ENCODE results near the gene NABP2. TPM values are rescaled to one million over a fixed set of nuclear protein-coding genes. Genes with fewer than 3 reads are reported as not detected.
"Not testable (repeated sequence)": the region's sequence is repeated elsewhere in the genome, so short reads cannot be mapped to it uniquely, and the experiment has no call there.

NABP2 gene
- total RNA-seq, 1 experiment from 2014 or later: 63.3 TPM

DNA sequence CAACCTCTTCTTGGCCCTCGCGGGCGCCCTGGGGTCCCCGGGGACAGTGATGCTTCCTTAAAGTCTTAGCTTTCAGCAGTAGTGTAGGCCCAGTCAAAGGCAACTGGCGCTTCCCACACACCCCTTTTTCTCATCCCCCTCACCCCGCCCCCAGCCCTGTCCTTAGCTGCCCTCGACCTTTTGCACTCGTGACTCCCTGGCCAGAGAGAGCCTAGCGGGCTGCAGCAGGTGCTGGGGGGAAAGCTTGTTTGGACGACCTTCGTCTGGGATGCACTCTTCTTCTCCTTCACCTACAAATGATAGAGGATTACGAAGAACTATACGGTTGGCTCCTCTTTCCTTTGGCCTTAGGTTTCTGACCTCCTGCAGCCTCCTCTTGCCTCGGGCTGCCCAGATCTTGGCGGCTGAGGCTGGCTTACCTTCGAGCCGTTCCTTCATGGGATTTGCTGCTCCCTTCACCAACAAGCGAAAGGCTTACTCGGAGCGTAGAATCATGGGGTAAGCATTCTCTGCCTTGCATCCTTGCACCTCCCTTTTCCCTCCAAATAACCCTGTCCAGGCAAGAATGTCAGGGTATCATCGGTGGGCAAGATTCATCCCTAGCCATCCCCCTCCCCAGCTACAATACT, 43.4 kb downstream of the NABP2 start:
- Mint-ChIP-seq H3K9me3 (ENCODE audit: low read depth, unreplicated experiment) (no peaks in the 10 kb centered on the region), H3K4me3 (ENCODE audit: low read depth, unreplicated experiment) (peak overlapping the region; percentile 99), H3K27ac (ENCODE audit: unreplicated experiment) (no peak overlapping the region), H3K27me3 (ENCODE audit: unreplicated experiment) (no peaks in the 10 kb centered on the region), H3K4me1 (ENCODE audit: low read depth, unreplicated experiment) (peaks cover 8% of the 10 kb centered on the region), H3K36me3 (ENCODE audit: insufficient read depth, unreplicated experiment) (peaks cover 42% of the 10 kb centered on the region)
- CTCF ChIA-PET: interaction anchor here (0.5 to 1.4 kb wide), 4 partner anchors 10 to 94 kb away, joined by 3 to 6 read pairs (median 4); partner anchors contain the start of genes ANKRD52 and RNF41
- TF ChIP-seq, protein P1, sequence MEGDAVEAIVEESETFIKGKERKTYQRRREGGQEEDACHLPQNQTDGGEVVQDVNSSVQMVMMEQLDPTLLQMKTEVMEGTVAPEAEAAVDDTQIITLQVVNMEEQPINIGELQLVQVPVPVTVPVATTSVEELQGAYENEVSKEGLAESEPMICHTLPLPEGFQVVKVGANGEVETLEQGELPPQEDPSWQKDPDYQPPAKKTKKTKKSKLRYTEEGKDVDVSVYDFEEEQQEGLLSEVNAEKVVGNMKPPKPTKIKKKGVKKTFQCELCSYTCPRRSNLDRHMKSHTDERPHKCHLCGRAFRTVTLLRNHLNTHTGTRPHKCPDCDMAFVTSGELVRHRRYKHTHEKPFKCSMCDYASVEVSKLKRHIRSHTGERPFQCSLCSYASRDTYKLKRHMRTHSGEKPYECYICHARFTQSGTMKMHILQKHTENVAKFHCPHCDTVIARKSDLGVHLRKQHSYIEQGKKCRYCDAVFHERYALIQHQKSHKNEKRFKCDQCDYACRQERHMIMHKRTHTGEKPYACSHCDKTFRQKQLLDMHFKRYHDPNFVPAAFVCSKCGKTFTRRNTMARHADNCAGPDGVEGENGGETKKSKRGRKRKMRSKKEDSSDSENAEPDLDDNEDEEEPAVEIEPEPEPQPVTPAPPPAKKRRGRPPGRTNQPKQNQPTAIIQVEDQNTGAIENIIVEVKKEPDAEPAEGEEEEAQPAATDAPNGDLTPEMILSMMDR (IDR thresholded peaks at IDR 0.05; ENCODE audit: unreplicated experiment): no peak
- DNase-seq: no peak
- intact Hi-C loops (cut with micrococcal nuclease; ENCODE audit: unreplicated experiment): no loop called here
- no TSS peak for BruUV-seq (replicated peaks)

DNA sequence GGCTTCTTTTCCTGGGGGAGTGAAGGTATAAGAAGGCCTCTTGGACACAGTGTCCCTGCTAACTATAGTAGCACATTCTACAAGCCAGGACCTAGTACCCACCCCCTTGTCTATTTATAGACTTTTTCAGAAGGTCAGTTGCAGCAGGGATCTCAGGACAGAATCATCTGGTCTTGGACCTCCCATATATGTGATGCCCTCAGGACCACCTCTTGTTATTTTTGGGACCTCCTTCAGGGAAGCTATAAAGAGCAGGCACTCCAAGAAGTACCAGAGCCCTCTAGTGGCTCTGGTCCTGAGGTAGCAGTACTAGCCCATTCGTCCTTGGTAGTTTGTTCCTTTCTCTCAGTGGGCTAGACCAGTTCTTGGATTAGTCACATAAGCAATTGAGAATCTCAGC, 46.9 kb downstream of the NABP2 start:
- no peak for DNase-seq
- TF ChIP-seq, protein P1 (IDR thresholded peaks at IDR 0.05; ENCODE audit: unreplicated experiment): no peak
- H3K4me3 Mint-ChIP-seq (ENCODE audit: low read depth, unreplicated experiment): no peak overlapping the region
- no peaks in the 10 kb centered on the region for H3K27me3 Mint-ChIP-seq (ENCODE audit: unreplicated experiment)
- no TSS peak for BruUV-seq (replicated peaks)
- no peak overlapping the region for H3K27ac Mint-ChIP-seq (ENCODE audit: unreplicated experiment)
- H3K4me1 Mint-ChIP-seq (ENCODE audit: low read depth, unreplicated experiment): peaks cover 8% of the 10 kb centered on the region
- intact Hi-C loops (cut with micrococcal nuclease; ENCODE audit: unreplicated experiment): no loop called here
- H3K36me3 Mint-ChIP-seq (ENCODE audit: insufficient read depth, unreplicated experiment): peaks cover 60% of the 10 kb centered on the region
- CTCF ChIA-PET: interaction anchor here (0.6 to 1.0 kb wide), 3 partner anchors 13 to 427 kb away, joined by 3 to 4 read pairs (median 3); partner anchors contain the start of gene ANKRD52
- no peaks in the 10 kb centered on the region for H3K9me3 Mint-ChIP-seq (ENCODE audit: low read depth, unreplicated experiment)

DNA sequence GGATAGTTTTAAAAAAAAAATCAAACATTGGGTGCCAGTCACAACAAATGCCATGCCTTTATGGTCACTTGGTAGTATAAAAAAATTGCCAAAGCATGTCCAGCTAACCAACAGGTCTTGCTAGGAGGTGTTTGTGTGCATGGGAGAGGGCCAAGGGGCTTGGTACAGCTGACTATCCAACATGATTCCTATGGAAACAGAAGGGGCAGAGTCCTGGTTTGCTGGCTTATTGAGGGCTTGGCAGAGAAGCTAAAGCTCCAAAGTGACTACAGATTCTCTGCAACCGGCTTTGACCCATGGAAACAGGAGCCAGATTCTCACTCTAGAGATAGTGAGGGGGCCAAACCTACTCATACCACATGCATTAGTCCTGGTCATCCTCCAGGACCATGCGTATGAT, 48.3 kb downstream of the NABP2 start:
- H3K4me1 Mint-ChIP-seq (ENCODE audit: low read depth, unreplicated experiment); H3K27ac Mint-ChIP-seq (ENCODE audit: unreplicated experiment); H3K9me3 Mint-ChIP-seq (ENCODE audit: low read depth, unreplicated experiment); H3K4me3 Mint-ChIP-seq (ENCODE audit: low read depth, unreplicated experiment); CTCF ChIA-PET; DNase-seq; H3K27me3 Mint-ChIP-seq (ENCODE audit: unreplicated experiment); intact Hi-C loops (cut with micrococcal nuclease; ENCODE audit: unreplicated experiment): not testable (repeated sequence)
- TSS peak; percentile 44 for BruUV-seq (replicated peaks)
- peaks cover 57% of the 10 kb centered on the region for H3K36me3 Mint-ChIP-seq (ENCODE audit: insufficient read depth, unreplicated experiment)

DNA sequence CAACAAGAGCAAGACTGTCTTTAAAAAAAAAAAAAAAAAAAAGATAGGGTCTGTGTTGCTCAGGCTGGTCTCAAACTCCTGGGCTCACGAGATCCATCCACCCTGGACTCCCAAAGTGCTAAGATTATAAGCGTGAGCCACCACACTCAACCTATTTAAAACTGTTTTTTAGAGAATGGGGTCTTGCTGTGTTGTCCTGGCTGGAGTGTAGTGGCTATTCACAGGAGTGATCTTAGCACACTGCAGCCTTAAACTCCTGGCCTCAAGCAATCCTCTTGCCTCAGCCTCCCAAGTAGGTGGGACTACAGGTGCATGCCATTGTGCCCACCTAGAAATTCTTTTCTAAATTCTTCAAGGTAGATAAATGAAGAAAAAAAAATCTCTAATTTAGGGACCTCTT, 50.2 kb downstream of the NABP2 start:
- H3K36me3 Mint-ChIP-seq (ENCODE audit: insufficient read depth, unreplicated experiment): peaks cover 68% of the 10 kb centered on the region
- no peak overlapping the region for H3K4me3 Mint-ChIP-seq (ENCODE audit: low read depth, unreplicated experiment)
- no peaks in the 10 kb centered on the region for H3K4me1 Mint-ChIP-seq (ENCODE audit: low read depth, unreplicated experiment)
- no peak overlapping the region for H3K27ac Mint-ChIP-seq (ENCODE audit: unreplicated experiment)
- CTCF ChIA-PET: no interaction called here
- intact Hi-C loops (cut with micrococcal nuclease; ENCODE audit: unreplicated experiment): no loop called here
- H3K9me3 Mint-ChIP-seq (ENCODE audit: low read depth, unreplicated experiment): no peaks in the 10 kb centered on the region
- BruUV-seq (replicated peaks): no TSS peak
- TF ChIP-seq, protein P1 (IDR thresholded peaks at IDR 0.05; ENCODE audit: unreplicated experiment): no peak
- no peak for DNase-seq
- no peaks in the 10 kb centered on the region for H3K27me3 Mint-ChIP-seq (ENCODE audit: unreplicated experiment)

DNA sequence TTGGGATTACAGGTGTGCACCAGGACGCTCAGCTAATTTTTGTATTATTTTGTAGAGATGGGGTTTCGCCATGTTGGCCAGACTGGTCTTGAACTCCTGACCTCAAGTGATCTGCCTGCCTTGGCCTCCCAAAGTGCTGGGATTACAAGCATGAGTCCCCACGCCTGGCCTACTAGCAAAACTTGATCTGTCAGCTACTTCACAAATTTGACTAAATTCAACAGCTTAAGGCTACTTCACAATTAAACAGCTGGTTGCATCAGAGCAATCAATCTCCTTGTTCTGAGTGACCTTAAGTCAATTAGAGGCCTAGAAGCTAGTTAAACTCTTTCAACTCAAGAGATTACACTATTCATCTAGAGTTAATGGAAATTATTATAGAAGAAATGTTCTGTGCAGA, 54.8 kb downstream of the NABP2 start:
- no peak for DNase-seq
- TF ChIP-seq, protein P1 (IDR thresholded peaks at IDR 0.05; ENCODE audit: unreplicated experiment): no peak
- Mint-ChIP-seq H3K36me3 (ENCODE audit: insufficient read depth, unreplicated experiment) (peaks cover 73% of the 10 kb centered on the region), H3K4me3 (ENCODE audit: low read depth, unreplicated experiment) (no peak overlapping the region), H3K27ac (ENCODE audit: unreplicated experiment) (no peak overlapping the region), H3K27me3 (ENCODE audit: unreplicated experiment) (no peaks in the 10 kb centered on the region), H3K9me3 (ENCODE audit: low read depth, unreplicated experiment) (no peaks in the 10 kb centered on the region), H3K4me1 (ENCODE audit: low read depth, unreplicated experiment) (no peaks in the 10 kb centered on the region)
- no TSS peak for BruUV-seq (replicated peaks)
- CTCF ChIA-PET: interaction anchor here (0.8 kb wide), 1 partner anchor 35 kb away, joined by 3 read pairs; no protein-coding TSS in a partner anchor
- intact Hi-C loops (cut with micrococcal nuclease; ENCODE audit: unreplicated experiment): no loop called here

Data from Calu3 (cell line).